Activated T-helper 17 cell treated with anti-CD3 and anti-CD28 coated beads, Interleukin-2, amount 50 U/mL, for 72 hours (primary cell): Measurements from ENCODE around the gene COLEC11. TPM values are rescaled to one million over a fixed set of nuclear protein-coding genes. Genes with fewer than 3 reads are reported as not detected.
"Not testable (repeated sequence)": the region's sequence is repeated elsewhere in the genome, so short reads cannot be mapped to it uniquely, and the experiment has no call there.

Experiments
- ATAC-seq: fragments of 150-1000 bp; cut with Tn5 transposase; replicated peaks from 2 replicates; pipeline ENCODE4 v1.10.0; 2021; ENCODE audit warnings: mild to moderate bottlenecking, moderate library complexity
- H3K27ac Mint-ChIP-seq: one replicate; pipeline ENCODE4 v1.8.0; 2022; ENCODE audit warnings: mixed read lengths
- H3K27me3 Mint-ChIP-seq: one replicate; pipeline ENCODE4 v1.8.0; 2022; ENCODE audit warnings: mixed read lengths
- H3K36me3 Mint-ChIP-seq: one replicate; pipeline ENCODE4 v1.8.0; 2022; ENCODE audit warnings: low read depth, mild to moderate bottlenecking, mixed read lengths
- H3K4me1 Mint-ChIP-seq: one replicate; pipeline ENCODE4 v1.8.0; 2022; ENCODE audit warnings: mixed read lengths
- H3K4me3 Mint-ChIP-seq: one replicate; pipeline ENCODE4 v1.8.0; 2022; ENCODE audit warnings: mild to moderate bottlenecking, mixed read lengths
- H3K9me3 Mint-ChIP-seq: one replicate; pipeline ENCODE4 v1.8.0; 2022; ENCODE audit warnings: mixed read lengths
- total RNA-seq, 2 donors: library from RNA; stranded (reverse); gene quantifications; one replicate each; pipeline ENCODE4 v1.2.3, GENCODE V29; 2022

Gene COLEC11
- total RNA-seq, 2 donors from 2014 or later: 0.54 TPM; not detected in 1

GRCh38 chr2:3606370-3607201 is 11.7 kb downstream of the COLEC11 start:
- Mint-ChIP-seq H3K4me1 (no peaks in the 10 kb centered on the region), H3K36me3 (no peaks in the 10 kb centered on the region), H3K9me3 (no peaks in the 10 kb centered on the region), H3K27me3 (peaks cover 9% of the 10 kb centered on the region), H3K27ac (no peak overlapping the region), H3K4me3 (no peak overlapping the region)
- ATAC-seq: no peak

GRCh38 chr2:3608373-3609278 is 13.7 kb downstream of the COLEC11 start:
- Mint-ChIP-seq H3K4me3 (no peak overlapping the region), H3K4me1 (no peaks in the 10 kb centered on the region), H3K36me3 (no peaks in the 10 kb centered on the region), H3K27me3 (peaks cover 7% of the 10 kb centered on the region), H3K9me3 (no peaks in the 10 kb centered on the region), H3K27ac (no peak overlapping the region)
- ATAC-seq: no peak

GRCh38 chr2:3609279-3609673 is 14.4 kb downstream of the COLEC11 start:
- not testable (repeated sequence) for ATAC-seq, H3K4me3 Mint-ChIP-seq, H3K27ac Mint-ChIP-seq, H3K27me3 Mint-ChIP-seq, H3K36me3 Mint-ChIP-seq, H3K9me3 Mint-ChIP-seq, H3K4me1 Mint-ChIP-seq

GRCh38 chr2:3610415-3610814 is 15.5 kb downstream of the COLEC11 start:
- H3K9me3 Mint-ChIP-seq: no peaks in the 10 kb centered on the region
- no peak overlapping the region for H3K4me3 Mint-ChIP-seq
- H3K27ac Mint-ChIP-seq: no peak overlapping the region
- no peaks in the 10 kb centered on the region for H3K36me3 Mint-ChIP-seq
- H3K27me3 Mint-ChIP-seq: peaks cover 7% of the 10 kb centered on the region
- no peaks in the 10 kb centered on the region for H3K4me1 Mint-ChIP-seq
- no peak for ATAC-seq

- no peaks in the 10 kb centered on the region for H3K36me3 Mint-ChIP-seq
Observed at GRCh38 chr2:3610881-3611505, 16.1 kb downstream of the COLEC11 start.

GRCh38 chr2:3611589-3611988 is 16.7 kb downstream of the COLEC11 start:
- no peaks in the 10 kb centered on the region for H3K9me3 Mint-ChIP-seq
- ATAC-seq: no peak
- H3K4me1 Mint-ChIP-seq: no peaks in the 10 kb centered on the region
- H3K27ac Mint-ChIP-seq: no peak overlapping the region
- H3K36me3 Mint-ChIP-seq: no peaks in the 10 kb centered on the region
- no peak overlapping the region for H3K4me3 Mint-ChIP-seq
- peaks cover 7% of the 10 kb centered on the region for H3K27me3 Mint-ChIP-seq

More at GRCh38 chr2:3610881-3611505, 16.1 kb downstream of the COLEC11 start:
- Mint-ChIP-seq H3K4me1 (no peaks in the 10 kb centered on the region), H3K9me3 (no peaks in the 10 kb centered on the region), H3K4me3 (no peak overlapping the region), H3K27me3 (peaks cover 7% of the 10 kb centered on the region), H3K27ac (no peak overlapping the region)
- ATAC-seq: no peak

GRCh38 chr2:3612639-3613523 is 18.0 kb downstream of the COLEC11 start:
- H3K27me3 Mint-ChIP-seq: peaks cover 5% of the 10 kb centered on the region
- no peak for ATAC-seq
- H3K9me3 Mint-ChIP-seq: no peaks in the 10 kb centered on the region
- no peak overlapping the region for H3K27ac Mint-ChIP-seq
- no peak overlapping the region for H3K4me3 Mint-ChIP-seq
- H3K4me1 Mint-ChIP-seq: no peaks in the 10 kb centered on the region
- H3K36me3 Mint-ChIP-seq: no peaks in the 10 kb centered on the region

- H3K9me3 Mint-ChIP-seq: no peaks in the 10 kb centered on the region
- H3K27ac Mint-ChIP-seq: no peak overlapping the region
Observed at GRCh38 chr2:3613524-3613905, 18.6 kb downstream of the COLEC11 start.

GRCh38 chr2:3614743-3615142 is 19.8 kb downstream of the COLEC11 start:
- H3K27ac Mint-ChIP-seq, H3K9me3 Mint-ChIP-seq, H3K4me3 Mint-ChIP-seq, H3K27me3 Mint-ChIP-seq, H3K36me3 Mint-ChIP-seq, H3K4me1 Mint-ChIP-seq, ATAC-seq: not testable (repeated sequence)

More at GRCh38 chr2:3613524-3613905, 18.6 kb downstream of the COLEC11 start:
- ATAC-seq: no peak
- Mint-ChIP-seq H3K36me3 (no peaks in the 10 kb centered on the region), H3K4me3 (no peak overlapping the region), H3K4me1 (no peaks in the 10 kb centered on the region), H3K27me3 (peaks cover 4% of the 10 kb centered on the region)

- not testable (repeated sequence) for H3K27me3 Mint-ChIP-seq, H3K36me3 Mint-ChIP-seq, H3K4me1 Mint-ChIP-seq, H3K9me3 Mint-ChIP-seq, H3K4me3 Mint-ChIP-seq, ATAC-seq, H3K27ac Mint-ChIP-seq
Observed at GRCh38 chr2:3615541-3616200, 20.8 kb downstream of the COLEC11 start.

GRCh38 chr2:3616435-3617197 is 21.7 kb downstream of the COLEC11 start:
- not testable (repeated sequence) for H3K4me1 Mint-ChIP-seq, H3K27me3 Mint-ChIP-seq, H3K27ac Mint-ChIP-seq, ATAC-seq, H3K36me3 Mint-ChIP-seq, H3K9me3 Mint-ChIP-seq, H3K4me3 Mint-ChIP-seq

GRCh38 chr2:3617198-3617890 is 22.4 kb downstream of the COLEC11 start:
- no peak for ATAC-seq
- peaks cover 3% of the 10 kb centered on the region for H3K27me3 Mint-ChIP-seq
- H3K27ac Mint-ChIP-seq: no peak overlapping the region
- H3K4me1 Mint-ChIP-seq: no peaks in the 10 kb centered on the region
- H3K4me3 Mint-ChIP-seq: no peak overlapping the region
- H3K9me3 Mint-ChIP-seq: no peaks in the 10 kb centered on the region
- H3K36me3 Mint-ChIP-seq: no peaks in the 10 kb centered on the region
